ENCODE data around the gene C1orf159.

- TF ChIP-seq CTCF (optimal IDR thresholded peaks at IDR 0.05 in 1 of 3, IDR thresholded peaks at IDR 0.05 in 1 of 3, conservative IDR thresholded peaks at IDR 0.05 in 1 of 3; ENCODE audit: extremely low read depth in 1 of 3, insufficient read depth in 2 of 3, low read length in 3 of 3) (no peak), EZH2 (IDR thresholded peaks at IDR 0.05; ENCODE audit: low read length) (no peak)
Measured at GRCh38 chr1:1118876-1119220, 3.0 kb upstream of the C1orf159 start.

Measured in keratinocyte (primary cell).